ENCODE measurements around the gene PLOD3. TPM values are rescaled to one million over a fixed set of nuclear protein-coding genes. Genes with fewer than 3 reads are reported as not detected.

The PLOD3 gene
- total RNA-seq, 1 experiment from 2014 or later = 83.7 TPM

DNA sequence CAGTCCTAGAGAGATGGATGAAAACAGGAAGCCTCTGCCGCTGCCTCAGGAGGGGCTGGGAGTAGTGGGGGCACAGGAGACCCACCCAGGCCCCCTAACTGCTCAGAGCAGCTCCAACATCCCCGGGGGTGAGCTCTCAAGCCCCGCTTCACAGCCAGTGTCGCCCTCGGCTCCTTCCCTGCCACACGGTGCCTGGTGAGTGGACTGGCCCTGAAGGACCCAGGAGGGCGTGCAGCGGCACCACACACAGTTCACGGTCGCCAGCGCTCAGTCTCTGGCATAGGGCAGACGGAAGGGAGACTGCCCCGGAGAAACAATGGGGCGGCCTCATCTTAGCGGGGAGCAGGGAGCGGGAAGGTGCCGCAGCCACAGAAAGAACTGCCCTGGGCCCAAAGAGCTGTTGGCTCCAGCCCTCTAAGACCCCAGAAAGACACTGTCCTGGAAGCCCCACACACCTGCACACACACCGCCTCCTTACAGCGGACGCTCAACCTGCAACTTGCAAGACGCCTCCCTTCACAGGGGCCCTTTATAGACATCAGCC lies 19.0 kb upstream of the PLOD3 start:
- no peaks in the 10 kb centered on the region for H4K20me1 ChIP-seq (ENCODE audit: insufficient read depth)
- DNase-seq (ENCODE audit: low read depth, low spot score) = no peak
- POLR2A ChIA-PET = no interaction called here
- ATAC-seq = no peak
- H3K9me2 ChIP-seq (ENCODE audit: insufficient read depth) = no peaks in the 10 kb centered on the region
- CTCF ChIA-PET = interaction anchor here (1.9 kb wide), 1 partner anchor 8 kb away, joined by 7 read pairs; no protein-coding TSS in a partner anchor
- no peak overlapping the region for H2AFZ ChIP-seq (ENCODE audit: low read depth, low read length, poor library complexity, severe bottlenecking)
- intact Hi-C loops (cut with micrococcal nuclease) = no loop called here
- peaks cover 5 to 9% of the 10 kb centered on the region in 2 experiments; a peak in 1 of 4 replicates for H3K36me3 ChIP-seq (ENCODE audit: control insufficient read depth in 1 of 2, insufficient read depth in 2 of 2, low read length in 2 of 2)
- H3K9me3 ChIP-seq (ENCODE audit: control insufficient read depth in 1 of 2, insufficient read depth in 1 of 2, low read depth in 1 of 2, low read length in 2 of 2) = no peaks in the 10 kb centered on the region
- H3K9ac ChIP-seq (ENCODE audit: low read length) = no peak overlapping the region
- RAD21 ChIA-PET (ENCODE audit: low non-redundant PET in 1 of 2, low total read pairs in 2 of 2, uncharacterized antibody in 2 of 2, unreplicated experiment in 2 of 2) = no interaction called here
- H3K4me2 ChIP-seq (ENCODE audit: low read length) = no peak overlapping the region
- TF ChIP-seq EZH2 (IDR thresholded peaks at IDR 0.05) = no peak
- no peak for TF ChIP-seq POLR2AphosphoS5 (IDR thresholded peaks at IDR 0.05; ENCODE audit: low read depth, low read length)
- TF ChIP-seq POLR2A (IDR thresholded peaks at IDR 0.05; ENCODE audit: borderline replicate concordance, extremely low read depth, insufficient read depth, insufficient read length) = no peak
- TF ChIP-seq ZNF274 (IDR thresholded peaks at IDR 0.05; ENCODE audit: low read depth, low read length) = no peak
- TF ChIP-seq, protein P1, sequence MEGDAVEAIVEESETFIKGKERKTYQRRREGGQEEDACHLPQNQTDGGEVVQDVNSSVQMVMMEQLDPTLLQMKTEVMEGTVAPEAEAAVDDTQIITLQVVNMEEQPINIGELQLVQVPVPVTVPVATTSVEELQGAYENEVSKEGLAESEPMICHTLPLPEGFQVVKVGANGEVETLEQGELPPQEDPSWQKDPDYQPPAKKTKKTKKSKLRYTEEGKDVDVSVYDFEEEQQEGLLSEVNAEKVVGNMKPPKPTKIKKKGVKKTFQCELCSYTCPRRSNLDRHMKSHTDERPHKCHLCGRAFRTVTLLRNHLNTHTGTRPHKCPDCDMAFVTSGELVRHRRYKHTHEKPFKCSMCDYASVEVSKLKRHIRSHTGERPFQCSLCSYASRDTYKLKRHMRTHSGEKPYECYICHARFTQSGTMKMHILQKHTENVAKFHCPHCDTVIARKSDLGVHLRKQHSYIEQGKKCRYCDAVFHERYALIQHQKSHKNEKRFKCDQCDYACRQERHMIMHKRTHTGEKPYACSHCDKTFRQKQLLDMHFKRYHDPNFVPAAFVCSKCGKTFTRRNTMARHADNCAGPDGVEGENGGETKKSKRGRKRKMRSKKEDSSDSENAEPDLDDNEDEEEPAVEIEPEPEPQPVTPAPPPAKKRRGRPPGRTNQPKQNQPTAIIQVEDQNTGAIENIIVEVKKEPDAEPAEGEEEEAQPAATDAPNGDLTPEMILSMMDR (IDR thresholded peaks at IDR 0.05 in 2 of 3, conservative IDR thresholded peaks at IDR 0.05 in 1 of 3; ENCODE audit: borderline replicate concordance in 1 of 3, insufficient read depth in 1 of 3, low read depth in 2 of 3, low read length in 2 of 3) = no peak
- no peak for TF ChIP-seq TCF7L2 (IDR thresholded peaks at IDR 0.05; ENCODE audit: borderline replicate concordance, extremely low read depth, insufficient read depth, insufficient read length)
- no peak for TF ChIP-seq SRF (IDR thresholded peaks at IDR 0.05; ENCODE audit: low read depth)
- TF ChIP-seq SIN3A (IDR thresholded peaks at IDR 0.05; ENCODE audit: low read depth) = no peak
- no peak for TF ChIP-seq EGR1 (IDR thresholded peaks at IDR 0.05; ENCODE audit: low read depth)
- no peak for TF ChIP-seq ELF1 (IDR thresholded peaks at IDR 0.05; ENCODE audit: borderline replicate concordance, low read depth)
- no peak for TF ChIP-seq CBX3 (IDR thresholded peaks at IDR 0.05; ENCODE audit: low read depth)
- TF ChIP-seq, protein P2, sequence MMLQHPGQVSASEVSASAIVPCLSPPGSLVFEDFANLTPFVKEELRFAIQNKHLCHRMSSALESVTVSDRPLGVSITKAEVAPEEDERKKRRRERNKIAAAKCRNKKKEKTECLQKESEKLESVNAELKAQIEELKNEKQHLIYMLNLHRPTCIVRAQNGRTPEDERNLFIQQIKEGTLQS (IDR thresholded peaks at IDR 0.05) = no peak
- TF ChIP-seq RAD21 (IDR thresholded peaks at IDR 0.05; ENCODE audit: low read depth) = no peak
- no peak for TF ChIP-seq SP1 (IDR thresholded peaks at IDR 0.05; ENCODE audit: low read depth)
- H3K27me3 ChIP-seq (ENCODE audit: insufficient read depth, low read length) = no peaks in the 10 kb centered on the region
- no TSS peak for BruUV-seq (replicated peaks)
- H3K4me3 ChIP-seq (replicated peaks in 1 of 2; ENCODE audit: low read depth in 1 of 2, low read length in 2 of 2) = no peak overlapping the region
- H3K27ac ChIP-seq (ENCODE audit: low read depth, low read length) = no peak overlapping the region
- peaks cover 7 to 19% of the 10 kb centered on the region in 2 experiments for H3K4me1 ChIP-seq (ENCODE audit: control insufficient read depth in 1 of 2, insufficient read depth in 2 of 2, low read length in 2 of 2)
- H3K79me2 ChIP-seq (ENCODE audit: insufficient read depth, low read length) = no peaks in the 10 kb centered on the region

Data from HCT116 (cell line).